Activated CD8-positive, alpha-beta memory T cell treated with anti-CD3 and anti-CD28 coated beads, Interleukin-2, amount 50 U/mL, for 4 hours (primary cell): ENCODE data around the gene LRRTM3.

Experiments used
- DNase-seq: peaks from one replicate; pipeline ENCODE4 v3.0.0-alpha.2; 2020

LRRTM3 gene

DNA sequence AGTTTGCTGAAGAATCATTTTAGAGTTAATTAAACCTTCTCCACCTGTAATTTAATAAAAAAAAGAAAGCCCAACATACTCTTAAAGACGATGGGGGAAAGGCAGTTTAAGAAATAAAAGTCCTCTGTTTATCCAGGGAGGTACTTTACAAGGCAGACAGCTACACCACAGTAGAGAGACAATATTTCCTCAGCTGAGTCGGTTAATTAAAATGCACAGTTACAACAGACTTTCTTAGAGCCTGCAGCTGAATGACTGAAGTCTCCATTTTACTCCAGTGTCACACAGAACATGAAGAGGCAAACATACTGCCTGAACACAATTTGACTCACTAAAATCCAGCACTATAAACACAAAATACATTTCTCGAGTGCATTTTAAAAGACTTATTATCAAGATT lies 15.1 kb downstream of the LRRTM3 start:
- no peak for DNase-seq

DNA sequence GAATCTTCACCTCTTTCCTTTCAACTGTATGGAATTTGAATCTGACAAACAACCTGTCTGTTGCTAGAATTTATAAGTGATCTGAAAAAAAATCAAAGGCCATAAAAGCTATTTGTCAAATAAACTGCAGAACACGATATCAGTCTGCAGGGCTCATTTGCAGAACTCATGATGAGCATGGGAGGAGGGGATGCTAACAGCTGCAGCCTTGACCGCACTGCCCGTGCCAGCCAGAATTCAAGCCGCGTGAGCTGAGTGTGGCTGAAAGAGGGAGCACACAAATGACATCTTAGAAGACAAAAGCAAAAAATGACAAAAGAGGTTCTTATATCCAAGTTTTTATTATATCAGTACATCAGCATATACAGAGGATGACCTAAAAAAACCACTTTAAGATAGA lies 15.7 kb downstream of the LRRTM3 start:
- DNase-seq, result no peak

DNA sequence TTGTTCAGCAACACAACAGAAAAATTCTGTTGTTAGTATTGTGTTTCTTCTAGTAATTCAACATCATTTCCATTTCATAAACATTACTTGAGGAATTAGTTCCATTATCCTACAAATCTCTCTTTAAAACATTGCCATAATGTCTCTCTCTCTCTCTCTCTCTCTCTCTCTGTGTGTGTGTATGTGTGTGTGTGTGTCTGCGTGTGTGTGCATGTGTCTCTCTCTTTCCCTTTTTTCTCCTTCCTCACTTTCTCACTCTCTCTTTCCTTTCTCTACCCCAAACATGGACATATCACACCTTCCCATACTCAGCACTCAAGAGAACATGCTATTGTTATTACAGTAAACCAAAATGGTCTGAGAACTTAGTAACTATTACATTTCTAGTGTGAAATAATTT lies 16.6 kb downstream of the LRRTM3 start:
- no peak for DNase-seq

GRCh38 chr10:66943590-66943989 lies 17.8 kb downstream of the LRRTM3 start:
- DNase-seq, result no peak

DNA sequence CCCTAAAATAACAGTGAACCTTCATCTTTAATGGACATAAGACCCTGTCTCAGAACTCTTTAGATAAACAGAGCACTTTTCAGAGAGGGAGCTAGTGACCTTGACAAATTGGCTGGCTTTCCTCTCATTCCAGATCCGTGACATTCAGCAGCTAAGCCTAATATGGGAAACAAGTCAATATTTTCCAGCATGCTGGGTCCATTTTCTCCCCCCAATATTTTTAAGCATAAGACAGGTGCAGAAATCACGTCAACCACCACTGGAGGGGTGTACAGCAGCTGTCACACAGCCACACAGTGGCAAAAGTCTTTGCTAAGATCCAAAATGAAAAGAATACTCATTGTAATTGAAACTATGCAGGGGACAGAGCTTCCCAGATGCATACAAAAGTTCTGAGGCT lies 26.1 kb downstream of the LRRTM3 start:
- DNase-seq, result no peak

DNA sequence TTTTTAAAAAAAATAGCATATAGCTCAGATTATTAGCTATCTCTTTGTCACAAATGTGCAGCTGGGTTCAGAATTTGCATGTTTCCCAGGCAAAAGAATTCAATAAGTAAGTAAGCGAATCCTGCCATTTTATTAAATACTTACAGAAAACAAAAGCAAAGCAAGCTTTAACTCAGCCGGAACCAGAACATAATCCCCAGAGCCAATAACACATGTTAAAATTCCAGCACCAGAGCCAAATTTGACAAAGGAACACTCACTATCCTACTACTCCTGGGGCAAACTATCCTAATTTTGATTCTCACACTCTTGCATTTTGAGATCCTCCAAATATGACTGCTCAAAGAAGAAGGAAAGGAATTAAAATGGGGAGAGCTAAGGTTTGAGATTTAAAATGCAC lies 32.6 kb downstream of the LRRTM3 start:
- no peak for DNase-seq

DNA sequence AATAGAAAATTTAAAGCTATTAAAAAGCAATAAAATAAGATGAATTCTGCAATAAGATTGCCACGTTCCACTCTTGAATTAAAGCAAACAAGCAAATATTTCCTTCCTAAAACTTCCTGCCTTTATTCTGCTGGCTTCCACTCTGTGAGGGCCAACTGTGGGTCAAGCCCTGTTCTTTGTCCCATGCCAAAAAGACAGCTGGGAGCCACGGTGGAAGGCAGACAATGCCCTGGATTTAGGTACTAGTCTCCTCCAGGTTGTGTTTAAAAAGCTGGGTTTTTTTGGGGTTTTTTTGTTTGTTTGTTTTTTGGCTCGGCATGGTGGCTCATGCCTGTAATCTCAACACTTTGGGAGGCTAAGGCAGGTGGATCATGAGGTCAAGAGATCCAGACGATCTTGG lies 39.1 kb downstream of the LRRTM3 start:
- DNase-seq, result no peak

DNA sequence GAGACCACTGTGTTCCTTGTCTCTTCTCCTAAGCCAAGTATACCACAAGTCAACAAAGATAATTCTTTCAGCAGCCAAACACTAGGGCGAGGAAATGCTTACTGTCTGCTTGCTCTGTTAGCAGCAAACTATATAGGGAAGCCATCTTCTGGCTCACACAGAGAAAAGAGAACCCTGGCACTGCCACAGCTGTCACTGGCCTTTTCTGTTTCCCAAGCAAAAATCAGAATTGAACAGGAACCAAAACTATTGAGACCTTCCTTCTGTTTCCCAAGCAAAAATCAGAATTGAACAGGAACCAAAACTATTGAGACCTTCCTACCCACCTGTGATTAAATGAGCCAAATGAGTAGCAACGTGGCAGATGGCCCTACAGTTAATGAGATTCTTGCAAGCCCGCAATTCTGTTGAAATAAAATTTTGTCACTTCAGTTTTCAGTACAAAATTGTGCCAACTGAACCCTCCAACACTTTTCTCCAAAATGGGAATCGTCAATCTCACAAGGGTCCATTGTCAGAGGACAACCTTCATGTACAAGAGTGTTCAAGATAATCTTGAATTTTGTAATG lies 54.5 kb downstream of the LRRTM3 start:
- no peak for DNase-seq

DNA sequence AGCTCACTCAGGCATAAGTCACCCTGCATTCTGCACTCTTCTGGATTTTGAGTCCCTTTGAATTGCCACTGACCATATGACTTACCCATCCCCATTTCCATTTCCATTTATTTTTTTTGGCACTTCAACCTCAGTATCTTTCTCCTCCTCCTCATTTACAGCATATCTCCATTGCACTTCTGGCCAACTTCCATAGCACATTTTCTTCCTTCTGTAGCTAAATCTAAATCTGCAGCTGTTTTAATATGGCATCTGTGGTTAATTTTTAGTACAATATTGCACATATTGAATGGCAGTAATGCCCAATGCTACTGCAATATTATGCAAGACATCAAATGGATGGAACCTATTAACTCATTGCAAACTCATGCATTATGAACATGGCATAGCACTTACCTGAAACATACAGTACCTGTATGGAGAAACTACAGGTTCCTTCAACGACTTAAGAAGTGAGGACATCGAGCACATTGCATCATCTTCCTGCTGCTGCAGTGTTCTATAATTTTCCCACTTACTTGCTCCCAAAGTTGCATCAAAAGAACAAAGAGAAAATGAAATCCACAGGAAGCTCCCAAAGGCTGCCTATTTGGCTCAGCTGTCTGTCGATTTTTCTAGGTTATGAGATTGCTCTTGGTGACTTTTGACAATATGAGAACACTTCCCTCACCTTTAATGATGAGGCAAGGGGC lies 55.7 kb downstream of the LRRTM3 start:
- DNase-seq, result no peak

DNA sequence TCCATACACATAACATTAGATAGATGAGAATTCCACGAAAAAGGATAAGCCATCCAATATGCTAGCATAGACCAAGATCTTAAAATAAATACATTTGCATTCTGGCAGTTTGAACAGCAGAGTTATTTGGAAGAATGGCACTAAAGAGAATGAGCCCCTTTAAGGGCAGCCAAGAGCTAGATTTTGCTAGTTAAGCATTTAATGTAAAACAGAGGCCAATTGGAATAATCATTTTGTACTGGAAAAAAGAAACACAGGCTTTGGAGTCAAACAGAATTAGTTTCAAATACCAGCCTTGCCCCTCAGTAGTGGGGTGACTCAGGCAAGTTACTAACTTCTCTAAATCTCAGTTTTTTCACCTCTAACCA lies 56.2 kb downstream of the LRRTM3 start:
- DNase-seq, result no peak

DNA sequence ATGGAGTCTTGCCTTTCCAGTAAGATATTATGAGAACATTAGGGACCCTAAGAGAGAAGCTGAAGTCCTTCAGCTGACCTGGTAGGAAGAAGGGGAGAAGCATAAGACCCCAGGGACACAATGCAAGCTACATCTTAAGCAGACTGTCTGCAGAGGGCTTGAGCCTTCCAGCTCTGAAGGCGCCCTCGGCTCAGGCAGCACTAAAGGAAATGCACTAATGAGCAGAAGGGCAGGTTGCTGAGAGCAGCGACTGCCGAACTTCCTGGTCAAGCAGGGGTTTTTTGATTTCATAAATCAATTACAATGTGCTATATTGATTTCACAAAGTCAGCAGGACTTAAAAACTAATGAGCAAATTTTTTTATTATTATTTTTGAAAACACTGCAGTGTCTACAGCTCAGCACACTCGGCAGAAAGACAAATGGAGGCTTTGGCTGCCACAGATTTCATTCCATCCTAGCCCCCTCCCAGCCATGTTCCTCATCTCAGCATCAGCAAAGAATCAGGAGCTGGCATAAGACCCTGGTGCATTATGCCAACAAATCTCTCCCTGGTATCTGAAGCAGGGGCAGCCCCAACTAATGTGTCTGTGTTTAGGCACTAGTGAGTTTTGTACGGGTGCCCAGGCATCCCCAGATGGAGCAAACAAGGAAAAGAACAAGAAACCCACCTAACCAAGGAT lies 57.1 kb downstream of the LRRTM3 start:
- DNase-seq, result no peak

DNA sequence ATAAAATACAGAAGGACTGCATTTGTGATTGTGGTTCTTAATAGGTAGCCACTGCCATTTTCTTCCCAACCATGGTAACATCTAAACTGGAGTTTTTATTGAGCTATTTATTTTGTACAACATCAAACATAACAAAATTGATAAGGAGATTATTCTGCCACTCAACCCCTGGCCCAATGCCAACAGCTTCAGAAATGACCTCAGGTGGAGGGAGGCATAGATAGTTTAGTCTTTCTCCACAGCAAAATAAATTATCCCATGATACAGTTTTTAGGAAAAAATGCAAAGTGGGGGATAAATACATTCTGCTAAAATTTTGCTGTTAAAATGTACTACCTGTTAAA lies 57.6 kb downstream of the LRRTM3 start:
- DNase-seq, result no peak

DNA sequence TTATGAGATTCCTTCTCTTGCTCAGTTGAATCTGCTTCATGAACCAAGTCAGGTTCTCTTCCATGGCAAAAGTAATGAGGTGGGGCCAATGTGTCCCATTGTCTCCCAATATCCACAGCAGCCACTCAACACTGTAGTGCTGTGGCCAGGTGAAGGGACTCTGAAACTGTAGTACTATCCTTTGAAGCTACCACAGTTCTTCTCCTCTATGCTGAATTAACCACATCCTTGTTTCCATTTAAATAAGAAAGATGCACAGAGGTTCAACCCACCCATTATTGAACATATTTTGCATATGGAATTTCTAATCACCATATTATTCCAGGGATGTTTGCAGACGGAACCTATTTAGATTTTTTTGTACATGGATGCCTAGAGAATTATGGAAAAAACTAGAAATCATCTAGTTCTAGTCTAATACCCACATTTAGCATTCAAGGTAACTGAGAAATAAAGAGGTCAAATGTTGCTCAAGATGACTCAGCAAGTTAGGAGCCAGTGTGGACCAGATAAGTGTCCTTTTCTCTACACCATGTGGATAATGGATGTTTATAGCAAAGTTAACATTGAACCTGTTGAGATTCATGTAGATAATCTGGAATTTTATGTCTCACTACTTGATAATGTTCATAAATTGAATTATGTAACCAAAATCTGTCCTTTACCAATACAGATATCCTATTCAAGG lies 64.5 kb downstream of the LRRTM3 start:
- DNase-seq, result no peak

DNA sequence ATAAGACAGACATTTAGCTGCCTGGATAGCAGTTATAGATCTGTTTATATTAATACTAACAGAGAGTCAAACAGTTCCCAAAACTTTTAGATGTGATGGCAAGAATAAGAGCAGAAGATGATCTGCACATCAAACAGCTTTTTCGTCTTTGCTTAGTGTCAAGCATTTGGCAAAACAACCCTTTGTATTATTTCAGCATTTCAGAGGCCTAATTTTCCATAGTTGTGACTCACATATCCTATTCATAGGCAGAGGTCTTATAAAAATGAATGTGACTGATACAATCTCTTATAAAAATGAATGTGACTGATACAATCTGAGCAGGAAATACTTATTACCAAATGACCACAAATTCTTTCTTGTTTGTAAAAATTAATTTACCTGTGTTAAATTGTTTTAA lies 71.2 kb downstream of the LRRTM3 start:
- DNase-seq, result no peak

DNA sequence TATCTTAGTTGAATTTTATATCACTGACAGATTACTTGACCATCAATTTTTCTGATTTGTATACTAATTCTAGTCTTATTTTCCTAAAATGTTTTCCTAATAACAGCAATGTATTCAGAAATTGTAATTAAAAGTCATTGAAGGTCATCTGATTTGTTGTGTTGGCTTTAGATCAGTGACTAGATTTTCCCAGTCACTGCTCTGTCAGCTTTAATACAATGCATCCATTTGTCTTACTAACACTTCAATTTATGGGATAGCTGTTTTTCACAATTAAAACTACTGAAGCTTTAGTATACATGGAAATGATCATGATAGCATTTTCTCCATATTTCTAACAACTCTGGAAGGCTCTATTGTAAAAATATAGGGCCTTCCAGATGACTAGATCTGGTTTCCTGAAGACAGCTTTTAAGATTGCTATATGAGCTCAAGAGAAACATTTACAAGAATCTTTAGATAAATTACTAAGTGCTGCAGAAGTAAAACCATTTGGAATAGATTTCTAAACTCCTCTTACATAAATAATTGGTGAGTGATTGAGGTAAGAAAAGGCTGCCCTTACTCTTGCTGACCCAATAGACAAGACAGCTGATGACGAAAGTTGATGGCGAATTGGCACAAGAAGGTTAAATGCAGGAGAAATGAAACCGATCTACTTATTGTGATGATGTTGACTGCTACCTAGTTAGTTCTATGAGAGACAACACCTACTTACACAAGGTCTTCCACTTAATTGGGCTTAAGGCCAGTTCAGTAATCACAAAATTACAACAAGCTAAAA lies 74.1 kb downstream of the LRRTM3 start:
- DNase-seq, result no peak

DNA sequence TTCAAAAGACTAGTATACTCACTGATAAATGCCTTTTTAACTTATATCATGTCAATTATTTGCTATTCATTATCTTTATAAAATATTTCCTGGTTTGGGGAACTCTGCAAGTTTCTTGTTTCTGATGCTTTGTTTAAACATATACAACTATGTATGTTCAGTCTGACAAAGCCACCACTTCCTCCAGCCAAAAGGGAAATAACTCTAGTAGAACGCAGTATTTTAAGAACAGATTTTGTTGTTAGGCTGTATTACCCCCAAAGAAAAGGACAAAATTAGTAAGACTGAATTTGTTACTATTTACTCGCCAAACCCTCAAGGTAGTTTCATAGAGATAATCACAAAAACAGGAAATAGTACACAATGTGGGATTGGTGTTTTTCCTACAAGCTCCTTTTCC lies 78.9 kb downstream of the LRRTM3 start:
- no peak for DNase-seq

GRCh38 chr10:67005981-67006380 lies 80.1 kb downstream of the LRRTM3 start:
- DNase-seq, result no peak

GRCh38 chr10:67011480-67011879 lies 85.6 kb downstream of the LRRTM3 start:
- no peak for DNase-seq

GRCh38 chr10:67011981-67012380 lies 86.1 kb downstream of the LRRTM3 start:
- DNase-seq, result no peak

DNA sequence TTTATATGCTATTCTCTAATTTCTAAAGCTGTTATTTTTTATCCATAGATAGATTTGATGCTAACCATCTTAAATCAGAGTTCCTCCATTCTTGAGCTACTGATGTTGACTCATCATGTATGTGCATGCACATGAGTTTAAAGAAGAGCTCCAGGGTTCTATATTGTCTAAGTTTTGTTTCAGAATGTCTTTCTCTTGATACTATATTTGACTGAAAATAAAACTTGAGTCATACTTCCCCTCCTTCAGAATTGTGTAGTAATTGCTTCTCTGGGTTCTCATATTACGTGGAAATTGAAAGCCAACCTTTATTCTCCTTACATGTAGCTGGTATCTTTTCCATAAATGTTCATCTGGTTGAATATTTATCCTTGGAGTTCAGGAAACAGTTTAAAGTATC lies 89.4 kb downstream of the LRRTM3 start:
- no peak for DNase-seq

DNA sequence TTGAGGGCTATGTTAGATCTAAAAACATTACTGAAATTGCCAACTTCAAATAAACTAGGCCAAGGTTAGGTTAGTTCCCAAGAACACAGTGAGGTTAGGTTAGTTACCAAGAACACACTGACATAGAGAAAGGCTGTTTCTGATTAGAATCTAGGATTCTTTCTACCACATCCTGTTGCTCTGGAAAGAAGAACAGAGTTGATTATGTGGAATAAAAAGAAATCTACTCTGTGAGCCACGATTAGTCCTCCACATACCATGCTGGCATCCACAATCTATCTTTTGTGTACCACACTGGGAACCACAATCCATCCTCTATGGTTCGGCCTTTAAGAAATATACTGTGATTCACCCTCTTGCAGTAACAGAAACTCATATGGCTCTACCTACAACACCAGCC lies 91.4 kb downstream of the LRRTM3 start:
- DNase-seq, result no peak

DNA sequence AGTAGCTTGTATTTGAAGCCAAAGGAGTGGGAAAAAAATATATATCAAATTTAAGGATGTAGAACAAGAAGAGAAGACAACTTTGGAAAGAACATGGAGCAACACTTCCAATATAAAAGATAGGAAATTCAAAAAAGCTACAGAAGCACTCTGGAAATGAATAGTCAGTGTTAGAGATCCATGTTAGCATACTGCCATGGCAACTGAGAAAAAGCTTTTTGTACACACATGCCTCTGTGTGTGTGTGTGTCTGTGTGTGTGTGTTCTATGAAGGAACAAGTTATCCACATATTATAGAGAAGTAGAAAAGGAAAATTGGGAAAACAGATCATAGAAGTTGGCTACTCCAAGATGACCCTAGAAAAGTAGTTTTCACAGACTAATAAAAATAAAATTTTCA lies 96.3 kb downstream of the LRRTM3 start:
- DNase-seq, result no peak

GRCh38 chr10:67033878-67034277 lies 108.0 kb downstream of the LRRTM3 start:
- DNase-seq, result no peak
